LNCaP clone FGC (cell line): ENCODE measurements around the gene PRDM7.
"Not testable (repeated sequence)": the region's sequence is repeated elsewhere in the genome, so short reads cannot be mapped to it uniquely, and the experiment has no call there.

Experiments
- DNase-seq: peaks from one replicate; pipeline ENCODE4 v3.0.0-alpha.2; 2011; ENCODE audit warnings: low read depth
- H3K4me3 ChIP-seq: 2 replicates; pipeline ENCODE4 v1.5.1; 2011; ENCODE audit warnings: mild to moderate bottlenecking, low read depth, low read length, control low read depth
- CTCF ChIP-seq: IDR thresholded peaks from 2 replicates; pipeline ENCODE4 v1.5.1; 2012; ENCODE audit warnings: mild to moderate bottlenecking; ENCODE audit not compliant: control insufficient read depth, insufficient read depth; ENCODE audit errors: extremely low read depth

PRDM7 gene

GRCh38 chr16:90070440-90070839 lies 6.7 kb downstream of the PRDM7 start:
- no peak for TF ChIP-seq CTCF
- no peak for DNase-seq
- H3K4me3 ChIP-seq = no peak overlapping the region

GRCh38 chr16:90061437-90061836 lies 15.7 kb downstream of the PRDM7 start:
- no peak for TF ChIP-seq CTCF
- no peak overlapping the region for H3K4me3 ChIP-seq
- no peak for DNase-seq

- DNase-seq = no peak
- no peak overlapping the region for H3K4me3 ChIP-seq
- no peak for TF ChIP-seq CTCF
Measured at GRCh38 chr16:90057738-90058173, 19.4 kb downstream of the PRDM7 start.

GRCh38 chr16:90056521-90056920 lies 20.6 kb downstream of the PRDM7 start:
- not testable (repeated sequence) for H3K4me3 ChIP-seq, DNase-seq

- DNase-seq = no peak
- no peak overlapping the region for H3K4me3 ChIP-seq
- TF ChIP-seq CTCF = no peak
Measured at GRCh38 chr16:90055371-90055770, 21.8 kb downstream of the PRDM7 start.

GRCh38 chr16:90054554-90054953 lies 22.6 kb downstream of the PRDM7 start:
- TF ChIP-seq CTCF = no peak
- H3K4me3 ChIP-seq = no peak overlapping the region
- DNase-seq = no peak

- H3K4me3 ChIP-seq = no peak overlapping the region
- no peak for TF ChIP-seq CTCF
- DNase-seq = no peak
Measured at GRCh38 chr16:90053902-90054500, 23.1 kb downstream of the PRDM7 start.

- no peak for TF ChIP-seq CTCF
- H3K4me3 ChIP-seq = no peak overlapping the region
- no peak for DNase-seq
Measured at GRCh38 chr16:90050969-90051368, 26.2 kb downstream of the PRDM7 start.
